Measurements from ENCODE around the gene PRKG2.

PRKG2 gene

DNA sequence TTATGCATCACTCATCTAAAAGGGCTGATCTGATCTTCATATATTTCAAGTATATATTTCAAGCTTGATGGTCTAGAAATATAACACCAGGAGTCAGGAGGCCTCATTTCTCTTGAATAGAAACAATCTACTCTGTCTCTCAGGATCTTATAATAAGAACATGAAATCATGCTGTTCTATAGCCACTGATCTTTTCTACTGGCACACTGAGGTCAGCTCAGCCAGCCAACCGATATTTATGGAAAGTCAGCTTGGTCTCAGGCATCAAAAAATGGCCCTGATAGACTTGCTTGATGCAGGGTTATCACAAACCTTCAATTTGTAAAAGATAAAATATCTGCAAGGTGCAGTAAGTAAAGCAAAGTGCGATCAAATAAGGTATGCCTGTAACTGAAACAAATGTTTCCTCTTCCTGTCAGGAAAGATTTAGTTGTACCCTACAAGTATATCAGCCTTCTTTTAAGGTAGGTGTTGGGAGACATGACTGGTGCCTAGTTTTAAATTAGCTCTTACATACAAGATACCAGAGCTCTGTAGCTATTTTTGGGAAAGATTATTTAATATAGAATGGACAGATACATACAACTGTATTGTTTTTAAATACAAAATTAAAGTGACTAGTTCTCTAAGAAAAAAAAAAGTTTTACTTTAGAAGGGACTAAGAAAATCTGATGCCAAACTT, 121.2 kb downstream of the PRKG2 start:
- DNase-seq = no peak

- DNase-seq = no peak
These were observed 129.0 kb downstream of the PRKG2 start for GRCh38 chr4:81085979-81086378.

GRCh38 chr4:81085291-81085690, 129.7 kb downstream of the PRKG2 start:
- DNase-seq = no peak

DNA sequence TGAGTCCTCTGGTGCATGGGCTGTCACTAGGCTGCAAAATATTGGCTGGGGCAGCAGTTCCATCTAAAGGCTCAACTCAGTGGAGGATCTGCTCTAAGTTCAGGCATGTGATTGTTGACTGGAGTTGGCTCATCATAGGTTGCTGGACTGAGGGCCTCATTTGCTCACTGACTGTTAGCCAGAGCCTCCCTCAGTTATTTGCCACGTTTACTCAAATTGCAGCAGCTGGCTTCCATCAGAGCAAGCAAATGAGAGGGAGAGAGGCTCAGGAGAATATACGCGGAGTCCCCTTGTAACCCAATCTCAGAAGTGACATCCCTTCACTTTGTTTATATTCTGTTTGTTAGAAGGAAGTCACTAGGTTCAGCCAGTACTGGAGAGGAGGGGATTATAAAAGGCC, 130.4 kb downstream of the PRKG2 start:
- DNase-seq = no peak

- no peak for DNase-seq
These were observed 131.0 kb downstream of the PRKG2 start for GRCh38 chr4:81084029-81084428.

GRCh38 chr4:81081156-81081555, 133.9 kb downstream of the PRKG2 start:
- no peak for DNase-seq

- no peak for DNase-seq
These were observed 144.0 kb downstream of the PRKG2 start for GRCh38 chr4:81071013-81071412.

DNA sequence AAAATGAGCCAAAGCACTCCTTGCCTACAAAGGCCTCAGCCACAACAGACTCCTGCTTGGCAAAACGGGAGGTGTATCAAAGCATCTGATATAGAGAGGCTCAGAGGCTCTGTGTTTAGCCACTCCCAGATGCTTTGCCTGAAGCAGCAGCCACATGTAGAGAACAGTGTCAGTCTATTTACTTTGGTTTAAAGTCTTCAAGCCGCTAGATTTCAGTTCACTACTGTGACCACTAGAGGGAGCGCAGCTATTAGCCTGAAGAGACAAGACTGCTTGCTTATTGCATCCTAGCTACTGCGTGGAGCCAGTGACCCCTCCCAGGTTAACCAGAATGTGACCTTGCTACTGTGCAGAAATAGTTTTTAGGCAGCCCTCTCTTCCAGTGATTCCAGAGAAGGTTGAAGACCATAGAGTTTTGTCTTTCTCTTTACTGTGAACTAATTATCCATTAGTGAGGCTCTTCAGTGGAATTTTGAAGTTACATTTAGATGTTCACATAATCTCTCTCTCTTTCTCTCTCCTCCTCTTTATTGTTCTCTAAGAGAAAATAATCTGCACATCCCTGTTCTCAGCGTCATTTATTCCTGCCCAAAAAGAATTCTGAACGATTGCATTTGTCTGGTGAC, 145.2 kb downstream of the PRKG2 start:
- peak; percentile 1 to 72 (median 38) for DNase-seq

DNA sequence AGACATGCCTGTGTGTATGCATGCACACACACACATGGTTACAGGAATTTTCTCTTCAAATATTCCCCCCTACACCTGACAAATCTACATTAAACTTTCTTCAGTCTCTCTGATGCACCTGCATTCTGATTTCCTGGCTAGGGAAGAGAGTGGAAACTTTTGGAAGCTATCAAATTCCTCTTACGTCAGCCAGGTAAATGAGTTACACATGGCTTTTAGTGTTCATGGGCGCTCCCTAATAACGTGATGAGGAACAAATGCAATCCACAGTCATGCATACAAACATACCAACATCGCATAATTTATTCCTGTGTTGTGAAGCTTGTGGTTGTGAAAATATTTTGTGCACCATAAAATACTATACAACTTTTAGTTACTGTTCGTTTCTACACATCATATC, 149.6 kb downstream of the PRKG2 start:
- no peak for DNase-seq

- no peak for DNase-seq
These were observed 153.0 kb downstream of the PRKG2 start for GRCh38 chr4:81062001-81062400.

DNA sequence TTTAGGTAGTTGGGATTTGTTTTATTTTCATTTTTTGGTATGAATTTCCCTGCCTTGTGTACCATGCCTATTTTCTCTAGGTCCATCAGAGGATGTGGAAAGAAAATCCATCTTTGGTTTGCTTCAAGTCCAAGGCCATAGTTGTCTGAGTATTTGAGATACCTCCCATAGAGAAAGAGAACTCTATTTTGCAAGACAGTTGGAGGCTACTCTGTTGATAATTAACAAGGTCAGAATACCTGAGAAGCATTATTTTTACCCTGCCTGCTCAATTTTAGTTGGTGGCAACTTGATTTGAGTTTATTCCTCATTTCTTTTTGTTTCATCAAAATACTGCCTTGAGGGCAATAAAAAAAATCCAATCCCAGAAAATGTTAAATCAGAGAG, 153.7 kb downstream of the PRKG2 start:
- DNase-seq = no peak

GRCh38 chr4:81060587-81061343, 154.3 kb downstream of the PRKG2 start:
- DNase-seq = no peak

GRCh38 chr4:81058621-81059020, 156.4 kb downstream of the PRKG2 start:
- DNase-seq = no peak

DNA sequence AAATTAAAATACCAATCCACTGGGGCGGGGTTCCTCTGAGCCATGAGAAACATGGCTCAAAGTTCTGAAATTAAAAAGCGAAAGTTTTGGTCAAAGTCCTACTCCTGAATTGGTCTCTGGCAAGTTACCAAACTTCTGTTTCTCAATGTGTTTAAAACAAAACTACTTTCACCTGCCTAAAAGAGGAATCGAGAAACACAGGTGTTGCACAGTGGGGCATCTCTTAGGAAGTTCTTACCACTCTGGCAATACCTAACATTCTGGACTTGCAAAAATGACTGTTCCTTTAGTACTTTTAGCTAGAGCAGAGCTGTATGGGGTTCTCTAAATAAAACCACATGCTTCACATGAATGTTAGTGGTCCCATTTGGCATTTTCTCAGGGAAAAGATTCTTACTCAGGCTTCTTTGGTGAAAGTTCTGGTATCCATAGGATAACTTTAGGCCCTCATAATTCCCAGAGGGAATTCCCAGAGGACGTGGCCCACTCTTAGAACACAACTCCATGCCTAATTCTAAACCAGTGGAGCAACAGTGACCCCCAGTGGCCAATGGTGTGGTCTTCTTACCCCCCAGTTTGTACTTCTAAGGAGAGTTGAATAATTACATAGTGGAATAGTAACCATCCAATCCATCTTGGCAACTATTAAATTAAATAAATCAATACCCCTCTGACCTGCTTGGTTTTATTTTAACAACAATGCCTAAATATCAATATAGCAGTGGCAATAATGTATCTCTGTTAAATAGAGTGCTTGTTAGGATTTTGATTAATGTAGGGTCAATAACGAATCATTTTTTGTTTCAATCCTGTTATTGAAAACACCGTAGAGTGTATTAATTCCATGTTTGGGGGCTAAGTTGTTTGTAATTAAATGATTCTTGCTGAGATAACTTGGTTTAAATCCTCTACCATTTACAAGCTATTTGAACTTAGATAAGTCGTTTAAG, 162.6 kb downstream of the PRKG2 start:
- peak in 5 of 6 experiments; percentile 7 to 36 (median 23) for DNase-seq

DNA sequence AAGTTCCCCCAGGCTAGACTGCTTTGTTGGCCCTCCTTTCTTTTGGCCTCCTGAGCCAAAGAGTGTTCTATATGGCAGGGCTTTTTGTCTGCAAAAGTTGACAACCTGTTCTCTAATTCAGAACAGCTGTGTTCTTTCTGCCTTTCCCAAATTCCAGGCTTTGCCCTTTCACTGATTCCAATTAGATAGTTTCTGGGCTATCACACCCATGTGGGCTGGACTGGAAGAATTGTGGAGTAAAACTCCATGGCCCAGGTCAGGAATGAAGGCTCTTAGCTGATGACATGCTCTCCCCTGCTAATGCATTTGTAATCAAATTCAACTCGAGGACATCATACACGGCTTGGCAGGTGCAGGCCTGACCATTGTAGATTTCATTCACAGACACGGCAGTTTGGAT, 165.1 kb downstream of the PRKG2 start:
- DNase-seq = no peak

- DNase-seq = no peak
These were observed 165.7 kb downstream of the PRKG2 start for GRCh38 chr4:81049330-81049729.

GRCh38 chr4:81042578-81043365, 172.2 kb downstream of the PRKG2 start:
- no peak for DNase-seq

- DNase-seq = peak in 2 of 6 experiments; percentile 47 to 53
These were observed 174.9 kb downstream of the PRKG2 start for GRCh38 chr4:81040012-81040659.

GRCh38 chr4:81039351-81039972, 175.6 kb downstream of the PRKG2 start:
- no peak for DNase-seq

DNA sequence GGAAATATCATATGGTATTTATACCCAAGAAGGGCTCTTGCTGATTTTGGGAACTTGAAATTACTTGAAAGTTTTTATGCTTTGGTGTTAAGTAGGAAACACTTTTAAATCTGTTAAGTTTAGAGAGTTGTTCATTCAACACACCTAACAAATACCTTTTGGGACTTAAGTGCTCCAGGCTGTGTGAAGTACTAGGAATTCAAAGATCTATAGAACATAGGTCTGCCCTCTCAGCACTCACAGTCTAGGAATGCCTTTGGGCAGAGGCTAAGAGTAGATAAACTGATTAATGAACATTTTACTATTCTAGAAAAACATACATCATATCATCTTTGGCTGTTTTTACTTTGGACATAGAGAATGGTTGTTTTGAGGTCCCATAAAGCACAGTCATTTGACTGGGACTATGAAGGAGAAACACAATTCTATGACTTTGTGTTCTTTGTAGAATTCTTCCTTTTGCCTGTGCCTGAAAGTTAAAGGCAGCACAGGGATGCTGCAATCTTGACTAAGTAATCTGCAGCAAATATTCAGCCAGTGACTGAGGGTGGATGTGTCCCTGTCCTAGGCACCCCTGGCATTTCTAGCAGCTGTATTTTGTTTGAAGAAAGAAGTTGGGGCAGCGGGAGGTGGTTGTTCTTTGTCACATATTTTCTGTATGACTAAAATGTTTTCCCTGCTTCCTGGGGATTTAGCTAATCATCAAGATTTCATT, 176.2 kb downstream of the PRKG2 start:
- no peak for DNase-seq

Measured in stimulated activated naive CD4-positive, alpha-beta T cell (primary cell).